Testis (tissue), 3 donors: ENCODE measurements around the gene CEP78. TPM values are rescaled to one million over a fixed set of nuclear protein-coding genes. Genes with fewer than 3 reads are reported as not detected.

Experiments used
- DNase-seq: peaks from one replicate; pipeline ENCODE4 v3.0.0-alpha.2; 2019
- H3K27ac ChIP-seq, 2 donors: fragments of 200-600 bp; sonication (generic); one replicate each; pipeline ENCODE4 v1.5.1; 2019
- H3K27me3 ChIP-seq: fragments of 200-600 bp; sonication (generic); one replicate; pipeline ENCODE4 v1.5.1; 2019
- H3K36me3 ChIP-seq: fragments of 200-600 bp; sonication (generic); one replicate; pipeline ENCODE4 v1.5.1; 2017; ENCODE audit warnings: low read depth; ENCODE audit errors: missing control alignments
- H3K4me1 ChIP-seq: fragments of 200-600 bp; sonication (generic); one replicate; pipeline ENCODE4 v1.5.1; 2019
- H3K4me3 ChIP-seq, 2 donors: fragments of 200-600 bp; sonication (generic); one replicate each; pipeline ENCODE4 v1.5.1; 2017 to 2019
- H3K9me3 ChIP-seq: fragments of 200-600 bp; sonication (generic); one replicate; pipeline ENCODE4 v1.5.1; 2017
- POLR2A ChIP-seq: fragments of 450-650 bp; IDR thresholded peaks from one replicate; pipeline ENCODE4 v1.6.1; 2017; ENCODE audit warnings: antibody characterized with exemption, mild to moderate bottlenecking, moderate library complexity
- WGBS, 2 donors: methylation state at CpG; one replicate each; pipeline ENCODE4 v1.1.5; 2018; 5-methylcytosine and 5-hydroxymethylcytosine counted together
- intact Hi-C: fragments of 100-400 bp; cut with DNase I; formaldehyde crosslinking; loops from one replicate; pipeline ENCODE4 v1.15.1; 2023; ENCODE audit warnings: low total_unique reads
- polyA plus RNA-seq: library from polyadenylated mRNA; stranded (reverse); fragments of 350-450 nt; fragmentation: Illumina TruSeq; extraction: RNeasy Lipid Tissue Mini Kit (QIAGEN cat#74804); gene quantifications from one replicate; pipeline ENCODE4 v1.2.3, GENCODE V29; 2014; ENCODE audit warnings: low read depth, low replicate concordance; ENCODE audit not compliant: insufficient read depth
- total RNA-seq, 2 donors: library from RNA; depleted of rRNA; stranded (reverse); fragments of >200 nt; gene quantifications; one replicate each; pipeline ENCODE4 v1.2.3, GENCODE V29; 2016
- TF ChIP-seq, protein P1 (sequence below), 3 experiments: fragments of 450-650 bp in 2 of 3; fragments of 200-600 bp in 1 of 3; sonication (generic) in 1 of 3; IDR thresholded peaks; one replicate each; pipeline ENCODE4 v1.5.1; 2016 to 2019; ENCODE audit warnings: antibody characterized with exemption in 3 of 3, mild to moderate bottlenecking in 2 of 3, moderate library complexity in 1 of 3

Gene CEP78
- total and polyA plus RNA-seq, 3 donors from 2014 or later = 28.2 to 50.2 (median 37.4) TPM

DNA sequence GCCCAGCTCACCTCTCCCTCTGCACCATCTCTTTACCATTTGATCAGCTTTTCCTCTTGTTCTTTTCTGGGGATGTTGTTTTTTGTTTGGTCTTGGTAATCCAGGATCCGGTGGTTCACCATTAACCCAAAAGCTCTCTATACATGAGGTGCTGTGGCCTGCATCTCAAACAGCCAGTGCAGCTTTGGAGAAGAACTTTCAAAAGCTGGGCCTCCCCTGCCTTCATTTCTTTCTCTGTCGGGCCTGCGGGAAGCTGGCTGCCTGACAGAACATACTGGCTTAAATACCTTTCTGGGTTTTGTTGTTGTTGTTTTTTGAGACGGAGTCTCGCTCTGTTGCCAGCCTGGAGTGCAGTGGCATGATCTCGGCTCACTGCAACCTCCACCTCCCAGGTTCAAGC lies 73.2 kb downstream of the CEP78 start:
- intact Hi-C loops = no loop called here
- WGBS, 2 donors = 86 to 93% methylated on average over 6 of the region's 6 CpGs
- Histone ChIP-seq H3K4me3 (no peak overlapping the region), H3K27me3 (no peaks in the 10 kb centered on the region), H3K36me3 (no peaks in the 10 kb centered on the region), H3K27ac (no peak overlapping the region), H3K9me3 (no peaks in the 10 kb centered on the region), H3K4me1 (no peaks in the 10 kb centered on the region)
- no peak for TF ChIP-seq POLR2A
- TF ChIP-seq, protein P1, sequence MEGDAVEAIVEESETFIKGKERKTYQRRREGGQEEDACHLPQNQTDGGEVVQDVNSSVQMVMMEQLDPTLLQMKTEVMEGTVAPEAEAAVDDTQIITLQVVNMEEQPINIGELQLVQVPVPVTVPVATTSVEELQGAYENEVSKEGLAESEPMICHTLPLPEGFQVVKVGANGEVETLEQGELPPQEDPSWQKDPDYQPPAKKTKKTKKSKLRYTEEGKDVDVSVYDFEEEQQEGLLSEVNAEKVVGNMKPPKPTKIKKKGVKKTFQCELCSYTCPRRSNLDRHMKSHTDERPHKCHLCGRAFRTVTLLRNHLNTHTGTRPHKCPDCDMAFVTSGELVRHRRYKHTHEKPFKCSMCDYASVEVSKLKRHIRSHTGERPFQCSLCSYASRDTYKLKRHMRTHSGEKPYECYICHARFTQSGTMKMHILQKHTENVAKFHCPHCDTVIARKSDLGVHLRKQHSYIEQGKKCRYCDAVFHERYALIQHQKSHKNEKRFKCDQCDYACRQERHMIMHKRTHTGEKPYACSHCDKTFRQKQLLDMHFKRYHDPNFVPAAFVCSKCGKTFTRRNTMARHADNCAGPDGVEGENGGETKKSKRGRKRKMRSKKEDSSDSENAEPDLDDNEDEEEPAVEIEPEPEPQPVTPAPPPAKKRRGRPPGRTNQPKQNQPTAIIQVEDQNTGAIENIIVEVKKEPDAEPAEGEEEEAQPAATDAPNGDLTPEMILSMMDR (IDR thresholded peaks at IDR 0.05) = no peak
- no peak for DNase-seq

DNA sequence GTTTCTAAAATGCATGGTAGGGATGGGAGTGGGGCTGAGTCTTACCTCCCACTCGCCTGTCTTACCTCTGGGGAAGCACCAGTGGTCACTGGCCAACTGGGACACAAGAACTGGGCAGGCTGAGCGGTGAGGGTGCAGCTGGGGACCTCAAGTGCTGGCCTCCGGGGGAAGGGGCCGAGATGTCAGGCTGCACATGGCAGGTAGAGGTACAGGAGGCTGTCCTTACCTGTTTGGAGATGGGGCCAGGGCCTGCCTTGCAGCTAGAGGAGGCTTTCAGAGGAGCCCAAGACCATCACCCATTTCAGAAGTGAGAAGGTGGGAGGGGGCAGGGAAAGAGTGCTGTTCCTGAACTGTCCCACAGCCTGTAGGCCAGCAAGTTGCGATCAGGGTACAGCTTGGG lies 75.2 kb downstream of the CEP78 start:
- no peak for TF ChIP-seq POLR2A
- TF ChIP-seq, protein P1 (IDR thresholded peaks at IDR 0.05) = no peak
- H3K9me3 ChIP-seq = no peaks in the 10 kb centered on the region
- no peak overlapping the region for H3K27ac ChIP-seq
- H3K27me3 ChIP-seq = no peaks in the 10 kb centered on the region
- no peak overlapping the region for H3K4me3 ChIP-seq
- H3K36me3 ChIP-seq = no peaks in the 10 kb centered on the region
- H3K4me1 ChIP-seq = no peaks in the 10 kb centered on the region
- DNase-seq = no peak
- intact Hi-C loops = no loop called here
- WGBS, 2 donors = 95 to 100% methylated on average over 4 to 5 of the region's 5 CpGs

DNA sequence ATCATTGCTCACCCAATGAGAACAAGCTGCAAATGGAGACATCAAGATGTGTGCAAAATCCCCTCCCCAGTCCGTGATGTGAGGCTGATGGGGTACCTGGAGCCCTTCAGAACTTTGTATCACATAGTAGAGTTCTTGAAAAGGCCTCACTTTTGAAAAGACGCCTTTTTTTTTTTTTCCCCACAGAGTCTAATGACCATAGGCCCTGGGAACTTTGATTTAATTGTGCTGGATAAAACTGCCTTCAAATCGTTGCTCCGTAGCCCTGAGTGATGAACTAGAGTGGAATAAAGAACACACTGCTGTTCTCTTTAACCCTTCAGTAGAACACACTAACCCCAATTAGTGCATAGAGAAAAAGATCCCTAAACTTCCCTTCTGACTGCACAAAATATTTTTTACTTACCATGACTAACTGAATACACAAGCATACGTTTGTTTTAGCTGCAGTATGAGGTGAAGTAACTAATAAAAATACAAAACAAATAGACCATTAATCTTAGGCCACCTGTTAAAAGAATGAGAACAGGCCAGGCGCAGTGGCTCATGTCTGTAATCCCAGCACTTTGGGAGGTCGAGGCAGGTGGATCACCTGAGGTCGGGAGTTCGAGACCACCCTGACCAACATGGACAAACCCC lies 76.1 kb downstream of the CEP78 start:
- H3K4me3 ChIP-seq = no peak overlapping the region
- intact Hi-C loops = no loop called here
- no peak for DNase-seq
- TF ChIP-seq, protein P1 (IDR thresholded peaks at IDR 0.05) = no peak
- TF ChIP-seq POLR2A = no peak
- no peaks in the 10 kb centered on the region for H3K27me3 ChIP-seq
- 69 to 76% methylated on average over 9 of the region's 9 CpGs for WGBS, 2 donors
- H3K9me3 ChIP-seq = no peaks in the 10 kb centered on the region
- no peaks in the 10 kb centered on the region for H3K4me1 ChIP-seq
- H3K27ac ChIP-seq = no peak overlapping the region
- H3K36me3 ChIP-seq = no peaks in the 10 kb centered on the region

DNA sequence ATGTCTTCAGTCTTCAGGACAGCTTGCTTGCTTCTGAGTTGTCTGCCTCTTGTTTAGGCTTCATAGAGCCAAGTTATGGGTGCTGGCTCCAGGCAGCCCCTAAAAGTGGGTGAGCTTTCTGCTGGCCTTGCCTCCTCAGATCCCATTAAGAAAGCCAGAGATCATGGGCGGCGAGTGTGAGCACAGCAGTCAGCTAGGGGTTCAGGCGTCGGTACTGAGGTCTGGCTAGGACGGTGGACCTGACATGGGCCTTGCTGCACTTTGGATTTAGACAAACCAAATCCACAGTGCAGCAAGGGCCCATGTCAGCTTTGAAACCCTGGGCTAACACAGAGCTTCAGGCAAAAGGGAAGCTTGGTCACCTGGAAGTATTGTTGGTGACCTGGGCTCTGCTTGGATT lies 78.7 kb downstream of the CEP78 start:
- Histone ChIP-seq H3K4me3 (no peak overlapping the region), H3K36me3 (no peaks in the 10 kb centered on the region), H3K27ac (no peak overlapping the region), H3K9me3 (no peaks in the 10 kb centered on the region), H3K4me1 (no peaks in the 10 kb centered on the region), H3K27me3 (no peaks in the 10 kb centered on the region)
- WGBS, 2 donors = 95 to 98% methylated on average over 5 of the region's 5 CpGs
- intact Hi-C loops = no loop called here
- TF ChIP-seq, protein P1 (IDR thresholded peaks at IDR 0.05) = no peak
- TF ChIP-seq POLR2A = no peak
- DNase-seq = no peak
